Neural cell (in vitro differentiated cells): Measurements from ENCODE around the gene OTUB2. TPM values are rescaled to one million over a fixed set of nuclear protein-coding genes. Genes with fewer than 3 reads are reported as not detected.

Source experiments
- H2AFZ ChIP-seq: fragments of 200-600, 300-800 bp; sonication (generic), shearing (Covaris generic); 2 replicates; pipeline ENCODE4 v1.6.0; 2014; ENCODE audit warnings: low read depth, mild to moderate bottlenecking, antibody characterized with exemption, low read length, moderate library complexity
- H3F3A ChIP-seq: fragments of 200-600 bp; shearing (Covaris generic); 2 replicates; pipeline ENCODE4 v1.6.1; 2016; ENCODE audit warnings: mild to moderate bottlenecking, moderate library complexity, mixed read lengths, antibody characterized with exemption, low read length; ENCODE audit not compliant: insufficient read depth, poor library complexity, severe bottlenecking
- H3K27ac ChIP-seq: fragments of 200-600, 300-800 bp; sonication (generic), shearing (Covaris generic); 2 replicates; pipeline ENCODE4 v1.5.1; 2014; ENCODE audit warnings: mild to moderate bottlenecking, low read length, moderate library complexity
- H3K27me3 ChIP-seq: fragments of 300-800, 200-600 bp; sonication (generic), shearing (Covaris generic); 2 replicates; pipeline ENCODE4 v1.6.0; 2014; ENCODE audit warnings: mild to moderate bottlenecking, low read depth, low read length, moderate library complexity; ENCODE audit not compliant: insufficient read depth
- H3K36me3 ChIP-seq: fragments of 300-800, 200-600 bp; sonication (generic), shearing (Covaris generic); 2 replicates; pipeline ENCODE4 v1.5.1; 2014; ENCODE audit warnings: mild to moderate bottlenecking, antibody characterized with exemption, low read length, moderate library complexity; ENCODE audit not compliant: insufficient read depth
- H3K4me2 ChIP-seq: fragments of 300-800, 200-600 bp; sonication (generic), shearing (Covaris generic); 2 replicates; pipeline ENCODE4 v1.6.0; 2014; ENCODE audit warnings: mild to moderate bottlenecking, low read length
- H3K4me3 ChIP-seq: fragments of 300-800, 200-600 bp; sonication (generic), shearing (Covaris generic); 2 replicates; pipeline ENCODE4 v1.5.1; 2014; ENCODE audit warnings: mild to moderate bottlenecking, low read length, moderate library complexity
- H3K79me2 ChIP-seq: fragments of 200-600 bp; shearing (Covaris generic); replicated peaks from 2 replicates; pipeline ENCODE4 v1.6.0; 2014; ENCODE audit warnings: mild to moderate bottlenecking, low read length, moderate library complexity; ENCODE audit not compliant: insufficient read depth
- H3K9ac ChIP-seq: fragments of 300-800, 200-600 bp; sonication (generic), shearing (Covaris generic); 2 replicates; pipeline ENCODE4 v1.6.1; 2016; ENCODE audit warnings: mild to moderate bottlenecking, low read length, mixed read lengths
- H3K9me2 ChIP-seq: fragments of 200-600 bp; shearing (Covaris generic); 2 replicates; pipeline ENCODE4 v1.6.1; 2016; ENCODE audit warnings: mild to moderate bottlenecking, low read length, mixed read lengths; ENCODE audit not compliant: insufficient read depth
- H3K9me3 ChIP-seq: fragments of 200-600, 300-800 bp; sonication (generic), shearing (Covaris generic); 2 replicates; pipeline ENCODE4 v1.6.1; 2016; ENCODE audit warnings: mild to moderate bottlenecking, mixed run types, low read length, moderate library complexity, mixed read lengths
- H4K20me1 ChIP-seq: fragments of 200-600 bp; shearing (Covaris generic); 2 replicates; pipeline ENCODE4 v1.6.1; 2016; ENCODE audit warnings: mild to moderate bottlenecking, mixed run types; ENCODE audit not compliant: insufficient read depth
- CTCF ChIP-seq: fragments of 450-650 bp; IDR thresholded peaks from 2 replicates; pipeline ENCODE4 v1.5.1; 2014; ENCODE audit warnings: antibody characterized with exemption, mild to moderate bottlenecking, moderate library complexity; ENCODE audit not compliant: poor library complexity, severe bottlenecking
- EP300 ChIP-seq: fragments of 450-650 bp; conservative IDR thresholded peaks from 2 replicates; pipeline ENCODE4 v1.6.1; 2014; ENCODE audit warnings: antibody characterized with exemption, mild to moderate bottlenecking, moderate library complexity; ENCODE audit not compliant: poor library complexity, severe bottlenecking
- EZH2 ChIP-seq: fragments of 200-600, 300-800 bp; shearing (Covaris generic), sonication (generic); IDR thresholded peaks from 2 replicates; pipeline ENCODE4 v1.6.1; 2014; ENCODE audit warnings: antibody characterized with exemption, low read length, borderline replicate concordance, mild to moderate bottlenecking; ENCODE audit not compliant: insufficient read depth, poor library complexity, severe bottlenecking
- MXI1 ChIP-seq: fragments of 450-650 bp; conservative IDR thresholded peaks from 2 replicates; pipeline ENCODE4 v1.6.1; 2014; ENCODE audit warnings: antibody characterized with exemption, mild to moderate bottlenecking; ENCODE audit not compliant: poor library complexity, severe bottlenecking
- POLR2AphosphoS5 ChIP-seq: IDR thresholded peaks from 2 replicates; pipeline ENCODE4 v1.6.1; 2012
- RAD21 ChIP-seq: fragments of 450-650 bp; conservative IDR thresholded peaks from 2 replicates; pipeline ENCODE4 v1.6.1; 2014; ENCODE audit warnings: antibody characterized with exemption, mild to moderate bottlenecking, moderate library complexity
- REST ChIP-seq: IDR thresholded peaks from 2 replicates; pipeline ENCODE4 v1.6.1; 2012; ENCODE audit warnings: borderline replicate concordance
- SMC3 ChIP-seq: fragments of 450-650 bp; conservative IDR thresholded peaks from 2 replicates; pipeline ENCODE4 v1.6.1; 2014; ENCODE audit warnings: antibody characterized with exemption, mild to moderate bottlenecking, moderate library complexity; ENCODE audit not compliant: poor library complexity
- TAF1 ChIP-seq: IDR thresholded peaks from 2 replicates; pipeline ENCODE4 v1.6.1; 2012; ENCODE audit warnings: low read depth
- polyA plus RNA-seq: library from polyadenylated mRNA; depleted of rRNA; stranded (reverse); fragments of >200 nt; gene quantifications from 2 replicates; pipeline ENCODE4 v1.2.3, GENCODE V29; 2014

Gene OTUB2
- polyA plus RNA-seq, 1 donor from 2014 or later = 2.5 TPM

GRCh38 chr14:94050231-94050880 is 24.2 kb downstream of the OTUB2 start:
- no peak overlapping the region for H3K27ac ChIP-seq
- no peaks in the 10 kb centered on the region for H3K79me2 ChIP-seq
- no peaks in the 10 kb centered on the region for H3K27me3 ChIP-seq
- TF ChIP-seq EP300 = no peak
- TF ChIP-seq POLR2AphosphoS5 = no peak
- no peak for TF ChIP-seq REST
- no peak for TF ChIP-seq MXI1
- no peak for TF ChIP-seq CTCF
- no peak for TF ChIP-seq SMC3
- no peak for TF ChIP-seq EZH2
- no peak for TF ChIP-seq RAD21
- no peak for TF ChIP-seq TAF1
- no peak overlapping the region for H3K4me3 ChIP-seq
- no peaks in the 10 kb centered on the region for H3F3A ChIP-seq
- no peak overlapping the region for H3K4me2 ChIP-seq
- no peak overlapping the region for H3K9ac ChIP-seq
- H3K36me3 ChIP-seq = peaks cover 9% of the 10 kb centered on the region
- H4K20me1 ChIP-seq = no peaks in the 10 kb centered on the region
- H3K9me3 ChIP-seq = no peaks in the 10 kb centered on the region
- H3K9me2 ChIP-seq = no peaks in the 10 kb centered on the region
- no peak overlapping the region for H2AFZ ChIP-seq

DNA sequence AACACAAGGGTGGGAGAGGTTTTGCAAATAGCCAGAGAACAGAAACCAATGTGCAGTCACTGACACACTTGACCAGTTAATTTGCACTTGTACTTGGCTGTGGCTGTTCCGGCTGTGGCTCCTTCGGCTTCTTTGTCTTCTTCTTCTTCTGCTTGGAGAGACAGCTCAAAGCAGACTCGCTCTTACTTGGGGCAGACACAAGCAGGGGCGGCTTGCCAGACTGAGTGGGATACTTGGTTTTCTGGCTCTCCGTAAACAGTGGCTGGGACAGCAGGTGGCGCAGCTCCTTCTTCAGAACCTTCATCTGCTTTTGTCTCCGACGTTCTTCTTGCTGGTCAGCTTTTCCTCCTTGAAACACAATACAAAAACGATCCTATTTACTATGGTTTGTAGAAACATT is 25.0 kb downstream of the OTUB2 start:
- no peaks in the 10 kb centered on the region for H3K9me2 ChIP-seq
- no peaks in the 10 kb centered on the region for H3K79me2 ChIP-seq
- TF ChIP-seq REST = no peak
- no peak for TF ChIP-seq RAD21
- no peak for TF ChIP-seq POLR2AphosphoS5
- TF ChIP-seq EP300 = no peak
- no peak for TF ChIP-seq EZH2
- no peak for TF ChIP-seq TAF1
- TF ChIP-seq CTCF = peak; percentile 34
- peak; percentile 47 for TF ChIP-seq SMC3
- no peak for TF ChIP-seq MXI1
- no peaks in the 10 kb centered on the region for H3F3A ChIP-seq
- no peak overlapping the region for H3K4me3 ChIP-seq
- peaks cover 9% of the 10 kb centered on the region for H3K36me3 ChIP-seq
- no peak overlapping the region for H3K4me2 ChIP-seq
- no peak overlapping the region for H3K27ac ChIP-seq
- no peaks in the 10 kb centered on the region for H4K20me1 ChIP-seq
- no peak overlapping the region for H2AFZ ChIP-seq
- H3K9ac ChIP-seq = no peak overlapping the region
- no peaks in the 10 kb centered on the region for H3K27me3 ChIP-seq
- no peaks in the 10 kb centered on the region for H3K9me3 ChIP-seq
